Neutrophil (primary cell): ENCODE measurements around the gene NUMB.

ENCODE experiments used
- H3K27ac ChIP-seq: fragments of 200-600 bp; sonication (generic); 2 replicates; pipeline ENCODE4 v1.5.1; 2016; ENCODE audit warnings: mild to moderate bottlenecking, moderate library complexity
- H3K27me3 ChIP-seq: fragments of 200-600 bp; sonication (generic); 2 replicates; pipeline ENCODE4 v1.6.0; 2016; ENCODE audit warnings: mild to moderate bottlenecking
- H3K36me3 ChIP-seq: fragments of 200-600 bp; sonication (generic); 2 replicates; pipeline ENCODE4 v1.5.1; 2017
- H3K4me1 ChIP-seq, 2 experiments: fragments of 200-600 bp in 1 of 2; sonication (generic) in 1 of 2; 1 replicate in 1 of 2; 2 replicates in 1 of 2; pipeline versions ENCODE4 v1.5.1 to v1.6.1; 2013 to 2016; ENCODE audit warnings: low read depth in 1 of 2, low read length in 1 of 2, mild to moderate bottlenecking in 1 of 2, moderate library complexity in 1 of 2; ENCODE audit not compliant: control insufficient read depth in 1 of 2, insufficient read depth in 1 of 2
- H3K4me3 ChIP-seq, 2 experiments: fragments of 200-600 bp in 1 of 2; sonication (generic) in 1 of 2; 1 replicate in 1 of 2; 2 replicates in 1 of 2; pipeline ENCODE4 v1.5.1; 2013 to 2016; ENCODE audit warnings: low read depth in 1 of 2, low read length in 1 of 2, mild to moderate bottlenecking in 1 of 2, moderate library complexity in 1 of 2
- H3K9me3 ChIP-seq: fragments of 200-600 bp; sonication (generic); 2 replicates; pipeline ENCODE4 v1.5.1; 2016
- TF ChIP-seq, protein P1 (sequence below): fragments of 200-600 bp; sonication (generic); IDR thresholded peaks from 2 replicates; pipeline ENCODE4 v1.5.1; 2016; ENCODE audit warnings: antibody characterized with exemption

Gene NUMB

GRCh38 chr14:73236157-73236556 is 222.2 kb downstream of the NUMB start:
- no peak overlapping the region for H3K4me3 ChIP-seq
- peaks cover 96% of the 10 kb centered on the region for H3K27me3 ChIP-seq
- TF ChIP-seq, protein P1, sequence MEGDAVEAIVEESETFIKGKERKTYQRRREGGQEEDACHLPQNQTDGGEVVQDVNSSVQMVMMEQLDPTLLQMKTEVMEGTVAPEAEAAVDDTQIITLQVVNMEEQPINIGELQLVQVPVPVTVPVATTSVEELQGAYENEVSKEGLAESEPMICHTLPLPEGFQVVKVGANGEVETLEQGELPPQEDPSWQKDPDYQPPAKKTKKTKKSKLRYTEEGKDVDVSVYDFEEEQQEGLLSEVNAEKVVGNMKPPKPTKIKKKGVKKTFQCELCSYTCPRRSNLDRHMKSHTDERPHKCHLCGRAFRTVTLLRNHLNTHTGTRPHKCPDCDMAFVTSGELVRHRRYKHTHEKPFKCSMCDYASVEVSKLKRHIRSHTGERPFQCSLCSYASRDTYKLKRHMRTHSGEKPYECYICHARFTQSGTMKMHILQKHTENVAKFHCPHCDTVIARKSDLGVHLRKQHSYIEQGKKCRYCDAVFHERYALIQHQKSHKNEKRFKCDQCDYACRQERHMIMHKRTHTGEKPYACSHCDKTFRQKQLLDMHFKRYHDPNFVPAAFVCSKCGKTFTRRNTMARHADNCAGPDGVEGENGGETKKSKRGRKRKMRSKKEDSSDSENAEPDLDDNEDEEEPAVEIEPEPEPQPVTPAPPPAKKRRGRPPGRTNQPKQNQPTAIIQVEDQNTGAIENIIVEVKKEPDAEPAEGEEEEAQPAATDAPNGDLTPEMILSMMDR = no peak
- H3K36me3 ChIP-seq = no peaks in the 10 kb centered on the region
- no peak overlapping the region for H3K27ac ChIP-seq
- H3K9me3 ChIP-seq = no peaks in the 10 kb centered on the region
- H3K4me1 ChIP-seq = peaks cover 12 to 24% of the 10 kb centered on the region in 2 experiments

- Histone ChIP-seq H3K4me1 (peaks cover 12 to 21% of the 10 kb centered on the region in 2 experiments), H3K27me3 (peaks cover 91% of the 10 kb centered on the region)
- TF ChIP-seq, protein P1 = no peak
Measured at GRCh38 chr14:73235531-73236155, 222.7 kb downstream of the NUMB start.

GRCh38 chr14:73234586-73235394 is 223.6 kb downstream of the NUMB start:
- Histone ChIP-seq H3K9me3 (no peaks in the 10 kb centered on the region), H3K4me1 (peaks cover 12 to 21% of the 10 kb centered on the region in 2 experiments), H3K27me3 (peaks cover 83% of the 10 kb centered on the region), H3K36me3 (peaks cover 5% of the 10 kb centered on the region), H3K27ac (no peak overlapping the region), H3K4me3 (no peak overlapping the region)
- TF ChIP-seq, protein P1 = no peak

More at GRCh38 chr14:73235531-73236155, 222.7 kb downstream of the NUMB start:
- Histone ChIP-seq H3K4me3 (no peak overlapping the region), H3K9me3 (no peaks in the 10 kb centered on the region), H3K27ac (no peak overlapping the region), H3K36me3 (no peaks in the 10 kb centered on the region)

GRCh38 chr14:73234029-73234428 is 224.3 kb downstream of the NUMB start:
- peaks cover 11% of the 10 kb centered on the region for H3K36me3 ChIP-seq
- no peak overlapping the region for H3K4me3 ChIP-seq
- peaks cover 12 to 18% of the 10 kb centered on the region in 2 experiments for H3K4me1 ChIP-seq
- TF ChIP-seq, protein P1 = no peak
- H3K27ac ChIP-seq = no peak overlapping the region
- H3K9me3 ChIP-seq = no peaks in the 10 kb centered on the region
- peaks cover 75% of the 10 kb centered on the region for H3K27me3 ChIP-seq

GRCh38 chr14:73233564-73233963 is 224.8 kb downstream of the NUMB start:
- Histone ChIP-seq H3K27ac (no peak overlapping the region), H3K36me3 (peaks cover 16% of the 10 kb centered on the region), H3K9me3 (no peaks in the 10 kb centered on the region), H3K27me3 (peaks cover 70% of the 10 kb centered on the region), H3K4me3 (no peak overlapping the region), H3K4me1 (peaks cover 12 to 18% of the 10 kb centered on the region in 2 experiments)
- TF ChIP-seq, protein P1 = no peak
